Peyer's patch (tissue), 4 donors: ENCODE measurements around the gene DNER.

Experiments
- CTCF ChIP-seq, 6 experiments: fragments of 450-650 bp in 4 of 6; fragments of 200-600 bp in 2 of 6; sonication (generic) in 1 of 6; IDR thresholded peaks; one replicate each; pipeline ENCODE4 v1.5.1; 2017 to 2019; ENCODE audit warnings: antibody characterized with exemption in 6 of 6, mild to moderate bottlenecking in 3 of 6, moderate library complexity in 1 of 6
- POLR2A ChIP-seq, 2 donors: fragments of 450-650 bp; IDR thresholded peaks; one replicate each; pipeline ENCODE4 v1.5.1; 2017; ENCODE audit warnings: antibody characterized with exemption in 2 of 2, mild to moderate bottlenecking in 2 of 2, moderate library complexity in 2 of 2

GRCh38 chr2:229414631-229415030 lies 299.7 kb downstream of the DNER start:
- TF ChIP-seq CTCF (IDR thresholded peaks at IDR 0.05) (no peak), POLR2A (IDR thresholded peaks at IDR 0.05) (no peak)
